Hepatocyte (in vitro differentiated cells): ENCODE results near the gene TMEM138. TPM values are rescaled to one million over a fixed set of nuclear protein-coding genes. Genes with fewer than 3 reads are reported as not detected.

ENCODE experiments used
- DNase-seq: peaks from one replicate; pipeline ENCODE4 v3.0.0-alpha.2; 2016; ENCODE audit warnings: low spot score
- H2AFZ ChIP-seq: fragments of 200-600 bp; sonication (generic); 2 replicates; pipeline ENCODE4 v1.6.0; 2016; ENCODE audit warnings: antibody characterized with exemption, mild to moderate bottlenecking
- H3K27ac ChIP-seq: fragments of 200-600 bp; sonication (generic); 2 replicates; pipeline ENCODE4 v1.5.1; 2016; ENCODE audit warnings: mild to moderate bottlenecking
- H3K27me3 ChIP-seq: fragments of 200-600 bp; sonication (generic); 2 replicates; pipeline ENCODE4 v1.6.1; 2016
- H3K36me3 ChIP-seq: fragments of 200-600 bp; sonication (generic); replicated peaks from 2 replicates; pipeline ENCODE4 v1.5.1; 2016; ENCODE audit warnings: low read depth; ENCODE audit not compliant: insufficient read depth
- H3K4me1 ChIP-seq: fragments of 200-600 bp; sonication (generic); 2 replicates; pipeline ENCODE4 v1.5.1; 2016; ENCODE audit warnings: mild to moderate bottlenecking, moderate library complexity; ENCODE audit not compliant: insufficient read depth
- H3K4me2 ChIP-seq: fragments of 200-600 bp; sonication (generic); 2 replicates; pipeline ENCODE4 v1.6.0; 2016
- H3K4me3 ChIP-seq: fragments of 200-600 bp; sonication (generic); 2 replicates; pipeline ENCODE4 v1.5.1; 2016; ENCODE audit warnings: mild to moderate bottlenecking
- H3K79me2 ChIP-seq: fragments of 200-600 bp; sonication (generic); 2 replicates; pipeline ENCODE4 v1.6.0; 2017; ENCODE audit warnings: mild to moderate bottlenecking
- H3K9me2 ChIP-seq: fragments of 200-600 bp; sonication (generic); replicated peaks from 2 replicates; pipeline ENCODE4 v1.6.0; 2017; ENCODE audit warnings: mild to moderate bottlenecking; ENCODE audit not compliant: insufficient read depth
- H3K9me3 ChIP-seq: fragments of 200-600 bp; sonication (generic); 2 replicates; pipeline ENCODE4 v1.5.1; 2016; ENCODE audit warnings: low read depth, mild to moderate bottlenecking
- H4K20me1 ChIP-seq: fragments of 200-600 bp; sonication (generic); 2 replicates; pipeline ENCODE4 v1.6.0; 2016; ENCODE audit warnings: mild to moderate bottlenecking; ENCODE audit not compliant: insufficient read depth, poor library complexity, severe bottlenecking
- CTCF ChIP-seq: fragments of 200-600 bp; sonication (generic); IDR thresholded peaks from 2 replicates; pipeline ENCODE4 v1.5.1; 2016; ENCODE audit warnings: antibody characterized with exemption, mild to moderate bottlenecking; ENCODE audit not compliant: poor library complexity
- EZH2 ChIP-seq: fragments of 200-600 bp; sonication (generic); IDR thresholded peaks from 2 replicates; pipeline ENCODE4 v1.6.1; 2016; ENCODE audit warnings: antibody characterized with exemption, mild to moderate bottlenecking, borderline replicate concordance
- EZH2phosphoT487 ChIP-seq: fragments of 200-600 bp; sonication (generic); IDR thresholded peaks from one replicate; pipeline ENCODE4 v1.6.1; 2018; ENCODE audit warnings: antibody characterized with exemption, mild to moderate bottlenecking, low read depth, moderate library complexity; ENCODE audit not compliant: unreplicated experiment, severe bottlenecking
- WGBS: methylation state at CpG from one replicate; pipeline ENCODE4 v1.1.6; 2016; ENCODE audit warnings: low lambda C conversion rate; ENCODE audit errors: missing lambda C conversion rate; 5-methylcytosine and 5-hydroxymethylcytosine counted together
- polyA plus RNA-seq: library from polyadenylated mRNA; unstranded; fragments of >200 nt; fragmentation: Nextera tagmentation; extraction: Ambion mirVana; gene quantifications from 2 replicates; pipeline ENCODE4 v1.2.1, GENCODE V29; 2016
- total RNA-seq: library from RNA; depleted of rRNA; stranded (reverse); fragments of >200 nt; gene quantifications from 2 replicates; pipeline ENCODE4 v1.2.3, GENCODE V29; 2014

TMEM138 gene
- total and polyA plus RNA-seq, 2 experiments from 2014 or later: 32.8 to 48.6 TPM

DNA sequence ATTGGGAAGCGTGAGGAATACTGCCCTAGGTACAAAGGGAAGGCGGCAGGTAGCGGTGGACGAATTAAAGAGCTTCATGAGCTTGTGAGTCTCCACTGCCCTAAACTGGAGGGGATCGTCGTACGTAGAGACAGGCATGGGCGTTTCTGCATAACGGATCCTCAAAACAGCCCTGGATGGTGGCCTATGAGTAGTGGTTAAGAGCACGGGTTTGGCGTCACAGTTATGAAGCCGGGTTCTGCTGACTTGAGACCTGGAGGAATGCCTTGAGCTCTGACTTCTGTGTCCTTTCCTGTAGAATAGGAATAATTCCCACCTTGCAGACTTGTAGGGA lies 335 bp downstream of the TMEM138 start:
- no peaks in the 10 kb centered on the region for H3K36me3 ChIP-seq
- H3K4me3 ChIP-seq: peak overlapping the region; percentile 63
- peak; percentile 39 for DNase-seq
- H3K9me2 ChIP-seq: no peaks in the 10 kb centered on the region
- no peaks in the 10 kb centered on the region for H3K27me3 ChIP-seq
- 2% methylated on average over 12 of the region's 12 CpGs for WGBS
- peak overlapping the region; percentile 90 for H3K4me2 ChIP-seq
- H3K27ac ChIP-seq: peak overlapping the region; percentile 99
- H3K79me2 ChIP-seq: peaks cover 37% of the 10 kb centered on the region
- H3K9me3 ChIP-seq: no peaks in the 10 kb centered on the region
- H3K4me1 ChIP-seq: peaks cover 9% of the 10 kb centered on the region
- H4K20me1 ChIP-seq: no peaks in the 10 kb centered on the region
- no peak for TF ChIP-seq EZH2phosphoT487
- no peak for TF ChIP-seq EZH2
- TF ChIP-seq CTCF: no peak
- H2AFZ ChIP-seq: peak overlapping the region; percentile 73

- DNase-seq: no peak
These were observed 2.0 kb downstream of the TMEM138 start for GRCh38 chr11:61364012-61364675.

DNA sequence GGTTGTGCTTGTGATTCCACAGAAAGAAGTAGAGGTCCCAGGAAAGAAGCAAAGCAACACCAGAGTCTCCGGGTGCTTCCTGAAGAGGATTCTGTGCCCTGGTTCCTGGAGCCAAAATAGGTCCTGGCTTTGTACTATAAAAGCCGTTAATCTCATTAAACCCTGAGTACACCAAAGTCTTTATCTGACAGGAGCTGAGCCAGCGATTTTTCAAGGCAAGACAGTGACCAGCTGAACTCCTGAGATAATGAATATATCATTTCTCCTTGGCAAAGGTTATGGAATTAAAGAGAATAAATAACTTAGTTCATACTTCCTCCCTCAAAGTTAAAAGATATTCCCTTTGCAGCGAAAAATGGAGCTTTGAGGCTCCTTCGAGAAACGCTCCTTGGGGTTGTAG lies 5.2 kb downstream of the TMEM138 start:
- no peak for DNase-seq
- H3K4me2 ChIP-seq: no peak overlapping the region
- WGBS: 85% methylated on average over 6 of the region's 6 CpGs
- no peaks in the 10 kb centered on the region for H4K20me1 ChIP-seq
- no peaks in the 10 kb centered on the region for H3K9me2 ChIP-seq
- no peaks in the 10 kb centered on the region for H3K36me3 ChIP-seq
- peaks cover 18% of the 10 kb centered on the region for H3K79me2 ChIP-seq
- H3K27me3 ChIP-seq: no peaks in the 10 kb centered on the region
- no peak overlapping the region for H3K27ac ChIP-seq
- H3K9me3 ChIP-seq: no peaks in the 10 kb centered on the region
- no peak overlapping the region for H3K4me3 ChIP-seq
- peaks cover 9% of the 10 kb centered on the region for H3K4me1 ChIP-seq
- TF ChIP-seq EZH2 (no peak), EZH2phosphoT487 (no peak), CTCF (no peak)
- no peak overlapping the region for H2AFZ ChIP-seq

More at GRCh38 chr11:61364012-61364675, 2.0 kb downstream of the TMEM138 start:
- H3K4me2 ChIP-seq: no peak overlapping the region
- TF ChIP-seq CTCF (no peak), EZH2phosphoT487 (no peak), EZH2 (no peak)
- no peaks in the 10 kb centered on the region for H4K20me1 ChIP-seq
- no peaks in the 10 kb centered on the region for H3K27me3 ChIP-seq
- H3K4me1 ChIP-seq: peaks cover 9% of the 10 kb centered on the region
- no peaks in the 10 kb centered on the region for H3K36me3 ChIP-seq
- WGBS: 96% methylated on average over 5 of the region's 5 CpGs
- H3K79me2 ChIP-seq: peaks cover 31% of the 10 kb centered on the region
- no peaks in the 10 kb centered on the region for H3K9me2 ChIP-seq
- H3K27ac ChIP-seq: no peak overlapping the region
- H3K9me3 ChIP-seq: no peaks in the 10 kb centered on the region
- H3K4me3 ChIP-seq: no peak overlapping the region
- H2AFZ ChIP-seq: no peak overlapping the region
